Measurements from ENCODE around the gene CLDN6. TPM values are rescaled to one million over a fixed set of nuclear protein-coding genes. Genes with fewer than 3 reads are reported as not detected.

CLDN6 gene
- total and polyA plus RNA-seq, 2 of the 13 experiments (the other 11 are each of a cell fraction or from before 2014, with no cell fraction given) = 5.9 to 7.6 TPM

- no peak for TF ChIP-seq ZNF512B (CRISPR knock-in tag; IDR thresholded peaks at IDR 0.05; ENCODE audit: borderline replicate concordance)
- 0 out of 2 replicates have a peak, but pooled peaks have one; percentile 26 for TF ChIP-seq ZBTB39 (CRISPR knock-in tag; IDR thresholded peaks at IDR 0.05)
- no peak for TF ChIP-seq ZNF850 (CRISPR knock-in tag; conservative IDR thresholded peaks at IDR 0.05)
- TF ChIP-seq E2F2 (CRISPR knock-in tag; IDR thresholded peaks at IDR 0.05; ENCODE audit: borderline replicate concordance) = 0 out of 2 replicates have a peak, but pooled peaks have one; percentile 61
- no peak for TF ChIP-seq TBL1XR1 (IDR thresholded peaks at IDR 0.05; ENCODE audit: borderline replicate concordance, low read length, partially characterized antibody)
- no peak for TF ChIP-seq LCORL (IDR thresholded peaks at IDR 0.05)
- peak; percentile 15; the same call in 1 of the 2 replicates for TF ChIP-seq LCORL (CRISPR knock-in tag; IDR thresholded peaks at IDR 0.05)
- TF ChIP-seq FOSL2 (CRISPR knock-in tag; IDR thresholded peaks at IDR 0.05) = peak; percentile 8; the same call in 1 of the 2 replicates
- TF ChIP-seq ZNF367 (CRISPR knock-in tag; IDR thresholded peaks at IDR 0.05; ENCODE audit: borderline replicate concordance) = no peak
- TF ChIP-seq MTA1 (CRISPR knock-in tag; IDR thresholded peaks at IDR 0.05; ENCODE audit: borderline replicate concordance) = 0 out of 2 replicates have a peak, but pooled peaks have one; percentile 44
- peak; percentile 81; the same call in 1 of the 2 replicates for TF ChIP-seq HDAC1 (CRISPR knock-in tag; IDR thresholded peaks at IDR 0.05)
- TF ChIP-seq ZNF350 (CRISPR knock-in tag; IDR thresholded peaks at IDR 0.05; ENCODE audit: borderline replicate concordance, low read depth) = peak; percentile 41; the same call in 1 of the 2 replicates
- TF ChIP-seq ZNF3 (CRISPR knock-in tag; IDR thresholded peaks at IDR 0.05) = no peak
- TF ChIP-seq ZNF841 (CRISPR knock-in tag; IDR thresholded peaks at IDR 0.05; ENCODE audit: borderline replicate concordance) = no peak
- no peak; the same call in 1 of the 2 replicates for TF ChIP-seq ZNF275 (CRISPR knock-in tag; IDR thresholded peaks at IDR 0.05; ENCODE audit: borderline replicate concordance)
- TF ChIP-seq GLMP (CRISPR knock-in tag; IDR thresholded peaks at IDR 0.05; ENCODE audit: borderline replicate concordance) = no peak
- TF ChIP-seq SNAPC2 (CRISPR knock-in tag; IDR thresholded peaks at IDR 0.05) = 0 out of 2 replicates have a peak, but pooled peaks have one; percentile 13
- TF ChIP-seq ZBTB3 (CRISPR knock-in tag; IDR thresholded peaks at IDR 0.05; ENCODE audit: borderline replicate concordance, low read depth) = no peak
- TF ChIP-seq HHEX (CRISPR knock-in tag; IDR thresholded peaks at IDR 0.05) = no peak
Measured at GRCh38 chr16:2980227-2981176, 37.5 kb downstream of the CLDN6 start, which contains the start of gene PKMYT1 (continued).
